HG02678 (cell line): ENCODE measurements around the gene OGFOD2.
"Not testable (repeated sequence)": the region's sequence is repeated elsewhere in the genome, so short reads cannot be mapped to it uniquely, and the experiment has no call there.

Experiments
- ATAC-seq: cut with Tn5 transposase; IDR thresholded peaks from one replicate; pipeline ENCODE4 v1.9.1; 2021; ENCODE audit warnings: mild to moderate bottlenecking, moderate library complexity; ENCODE audit not compliant: unreplicated experiment

The OGFOD2 gene

DNA sequence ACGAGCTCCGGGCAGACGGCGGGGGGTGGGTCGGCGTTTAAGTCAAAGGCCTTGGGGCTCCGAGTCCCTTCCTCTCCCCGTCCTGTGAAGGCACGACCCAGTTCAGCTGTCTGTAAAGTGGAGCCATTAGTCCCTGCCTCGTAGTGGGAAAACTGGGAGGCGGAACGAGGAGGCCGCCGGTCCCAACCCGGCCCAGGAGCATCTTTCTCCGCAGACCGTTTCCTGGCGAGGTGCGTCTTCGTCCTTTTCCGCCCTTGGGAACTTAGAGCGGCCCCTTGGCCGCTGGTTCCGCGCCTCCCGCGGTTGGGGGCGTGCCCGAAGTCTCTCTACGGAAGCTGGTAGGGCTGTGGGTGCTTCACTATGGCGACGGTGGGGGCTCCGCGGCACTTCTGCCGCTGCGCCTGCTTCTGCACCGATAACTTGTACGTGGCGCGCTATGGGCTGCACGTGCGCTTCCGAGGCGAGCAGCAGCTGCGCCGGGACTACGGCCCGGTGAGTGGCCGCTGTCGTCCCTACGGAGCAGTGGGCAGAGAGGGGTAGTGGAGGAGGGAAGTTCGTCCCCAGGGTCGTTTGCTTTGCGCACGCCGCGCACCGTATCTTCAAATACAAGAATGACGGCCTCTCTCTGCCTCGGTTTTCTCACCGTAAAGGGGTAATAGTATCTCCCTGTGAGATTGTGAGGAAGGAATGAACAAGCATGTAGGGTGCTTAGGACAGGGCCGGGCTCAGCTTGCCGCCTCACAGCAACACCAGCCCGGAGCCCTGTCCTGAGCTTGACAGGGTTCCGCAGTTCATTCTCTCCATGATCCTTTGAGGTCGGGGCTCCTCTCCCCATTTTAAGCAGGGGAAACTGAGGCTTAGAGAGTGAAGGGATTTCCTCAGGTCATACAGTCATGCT is at the start of gene OGFOD2:
TSS of gene OGFOD2 (plus strand) at position 353 of the 898 bp plus-strand sequence. CDS start at position 361, 8 bp downstream.
- peak; percentile 75 for ATAC-seq

DNA sequence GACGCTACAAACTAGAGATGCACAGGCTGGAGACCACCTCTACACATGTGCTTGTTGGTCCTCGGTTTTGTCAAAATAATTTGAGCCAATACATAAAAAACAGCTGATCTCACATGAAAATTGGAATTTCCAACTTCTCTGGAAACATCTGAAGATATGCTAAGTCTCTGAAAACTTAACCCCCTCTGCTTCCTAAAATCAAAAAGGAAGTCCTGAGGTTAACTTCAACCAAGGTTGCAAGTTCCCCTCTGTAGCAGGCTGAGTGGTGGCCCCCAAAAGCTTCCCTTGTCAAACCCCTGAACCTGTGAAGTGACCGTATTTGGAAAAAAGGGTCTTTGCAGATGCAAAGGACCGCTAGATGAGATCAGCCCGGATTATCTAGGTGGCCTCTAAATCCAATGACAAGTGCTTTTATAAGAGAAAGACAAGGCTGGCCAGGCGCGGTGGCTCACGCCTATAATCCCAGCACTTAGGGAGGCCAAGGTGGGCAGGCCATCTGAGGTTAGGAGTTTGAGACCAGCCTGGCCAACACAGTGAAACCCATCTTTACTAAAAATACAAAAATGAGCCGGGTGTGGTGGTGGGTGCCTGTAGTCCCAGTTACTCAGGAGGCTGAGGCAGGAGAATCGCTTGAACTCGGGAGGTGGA is 47.2 kb upstream of the OGFOD2 start:
- no peak for ATAC-seq

DNA sequence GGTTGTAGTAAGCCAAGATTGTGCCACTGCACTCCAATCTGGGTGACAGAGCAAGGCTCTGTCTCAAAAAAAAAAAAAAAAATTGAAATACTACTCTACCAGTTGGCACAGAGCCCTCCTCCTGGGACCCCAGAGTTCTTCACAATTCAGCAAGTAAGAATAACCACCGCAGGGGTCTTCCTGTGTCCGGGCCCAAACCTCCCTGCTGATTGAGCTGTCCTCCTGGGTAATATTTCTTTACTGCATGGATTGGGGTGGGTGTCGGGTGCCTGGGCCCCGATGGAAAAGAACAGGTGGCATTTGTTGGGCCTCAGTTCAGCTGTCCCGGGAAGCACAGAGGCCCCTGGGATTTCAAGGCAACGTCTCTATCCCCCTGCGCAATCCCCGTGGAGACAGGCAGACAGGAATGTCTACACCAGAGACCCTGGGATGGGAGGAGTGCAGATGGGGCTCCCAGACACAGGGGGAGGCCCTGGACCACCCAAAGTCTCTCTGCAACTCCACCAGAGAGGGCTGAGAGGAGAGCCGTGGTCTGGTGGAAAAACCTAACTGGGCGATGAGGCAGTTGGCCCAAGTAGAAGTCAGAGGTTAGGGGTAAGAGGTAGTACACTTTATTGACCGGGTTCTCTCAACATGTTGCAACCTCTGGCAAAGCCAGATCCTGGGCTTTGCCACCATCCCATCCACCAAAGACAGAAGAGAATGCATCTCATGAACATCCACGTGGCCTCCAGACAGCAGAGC is 46.5 kb upstream of the OGFOD2 start:
- no peak for ATAC-seq

DNA sequence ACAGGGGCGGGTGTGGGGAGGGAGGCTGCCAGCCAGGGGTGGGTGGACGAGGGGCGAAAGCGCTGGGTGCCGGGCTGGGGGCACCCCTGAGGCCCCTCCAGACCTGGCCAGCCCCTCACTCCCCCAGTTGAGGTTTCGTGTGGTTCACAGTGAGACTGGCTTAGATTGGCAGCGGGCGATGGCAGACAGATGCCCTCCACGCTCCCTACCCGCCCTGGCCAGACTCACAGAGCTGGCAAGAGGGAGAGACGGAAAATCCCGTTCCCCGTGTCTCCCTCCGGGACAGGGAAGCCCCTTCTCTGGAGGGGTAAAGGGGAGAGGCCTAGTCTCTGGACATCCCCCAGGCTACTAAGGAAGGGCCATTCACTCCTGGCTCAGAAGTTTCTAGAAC is 45.9 kb upstream of the OGFOD2 start:
- no peak for ATAC-seq

DNA sequence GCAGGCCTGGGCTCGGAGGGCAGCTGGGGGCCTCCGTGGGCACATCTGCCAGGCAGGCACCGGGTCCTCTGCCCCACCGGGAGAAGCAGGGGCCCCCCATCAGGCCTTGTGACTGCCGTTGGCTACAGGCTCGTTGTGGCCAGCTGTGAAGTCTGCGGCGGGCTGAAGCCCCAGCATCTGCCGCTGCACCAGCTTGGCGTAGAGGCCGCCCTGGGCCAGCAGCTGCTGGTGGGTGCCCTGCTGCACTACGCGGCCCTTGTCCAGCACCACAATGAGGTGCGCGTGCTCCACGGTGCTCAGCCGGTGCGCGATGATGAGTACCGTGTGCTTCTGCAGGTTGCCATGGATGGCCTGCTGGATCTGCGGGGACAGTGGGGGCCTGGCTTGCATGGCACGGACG is 45.2 kb upstream of the OGFOD2 start:
- no peak for ATAC-seq

DNA sequence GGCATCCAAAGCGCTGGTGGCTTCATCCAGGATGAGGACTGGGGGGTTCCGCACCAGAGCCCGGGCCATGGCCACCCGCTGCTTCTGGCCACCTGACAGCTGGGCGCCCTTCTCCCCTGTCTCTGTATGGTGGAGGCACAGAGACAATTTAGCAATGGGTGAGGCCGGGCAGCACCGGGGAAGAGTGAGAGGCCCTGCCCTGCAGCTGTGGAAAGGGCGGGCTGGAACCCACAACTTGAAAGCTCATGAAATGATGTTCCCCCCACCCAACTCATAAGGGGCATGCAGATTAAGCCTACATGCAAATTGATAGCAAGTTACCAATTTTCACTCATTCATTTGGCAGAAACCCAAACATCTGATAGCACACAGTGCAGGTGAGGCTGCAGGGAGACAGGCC is 42.8 kb upstream of the OGFOD2 start:
- no peak for ATAC-seq

DNA sequence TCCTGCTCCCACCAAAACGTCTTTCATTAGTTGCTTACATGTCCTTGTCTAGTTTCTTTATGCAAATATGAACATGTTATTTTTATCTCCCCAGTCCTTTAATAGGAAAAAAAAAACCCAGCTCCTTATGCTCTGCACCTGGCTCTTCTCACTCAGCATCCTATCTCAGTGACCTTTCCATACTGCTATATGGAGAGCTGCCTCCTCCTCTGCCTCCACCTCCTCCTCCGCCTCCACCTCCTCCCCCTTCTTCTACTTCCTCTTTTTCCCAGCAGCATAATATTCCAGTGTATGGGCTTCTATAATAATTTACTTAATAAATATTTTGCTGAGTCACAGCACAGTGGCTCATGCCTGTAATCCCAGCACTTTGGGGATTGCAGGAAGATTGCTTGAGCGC is 40.3 kb upstream of the OGFOD2 start:
- no peak for ATAC-seq

DNA sequence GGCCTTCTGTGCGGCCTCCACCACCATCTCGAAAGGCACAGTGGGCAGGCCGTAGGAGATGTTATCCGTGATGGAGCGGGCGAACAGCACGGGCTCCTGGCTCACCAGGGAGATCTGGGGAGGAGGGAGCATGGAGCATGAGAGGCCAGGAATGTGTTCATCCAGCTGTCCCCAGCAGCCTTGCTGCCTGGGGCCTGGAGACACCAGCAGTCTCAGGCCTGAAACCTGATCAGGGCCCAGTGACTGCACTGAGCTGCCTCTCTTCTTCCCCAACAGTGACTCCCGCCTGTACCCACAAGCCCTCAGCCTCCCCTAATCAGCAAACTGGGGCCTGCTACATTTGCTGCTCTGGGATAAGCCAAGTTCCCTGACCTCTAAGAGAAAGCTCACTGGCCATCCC is 39.7 kb upstream of the OGFOD2 start:
- no peak for ATAC-seq

DNA sequence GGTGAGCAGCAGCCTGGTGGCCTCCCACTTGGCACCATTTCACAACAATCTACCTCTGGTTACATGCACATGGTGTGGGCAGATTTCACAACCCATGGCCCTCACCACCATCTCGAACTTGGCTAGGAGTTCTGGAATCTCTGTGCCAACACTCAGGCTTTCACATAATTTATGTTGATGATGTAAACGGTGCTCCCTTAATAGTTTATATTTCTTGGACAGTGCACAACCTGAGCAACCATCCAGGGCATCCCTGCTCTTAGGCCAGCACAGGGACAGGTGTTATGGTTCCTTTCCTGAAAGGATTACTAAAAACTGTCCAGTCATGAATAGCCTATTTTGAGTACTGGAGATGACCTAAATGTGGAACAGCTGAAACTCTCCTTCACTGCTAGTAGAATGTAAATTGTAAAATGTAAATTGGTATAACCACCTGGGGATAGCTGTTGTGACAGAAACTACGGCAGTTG is 37.4 kb upstream of the OGFOD2 start:
- no peak for ATAC-seq

DNA sequence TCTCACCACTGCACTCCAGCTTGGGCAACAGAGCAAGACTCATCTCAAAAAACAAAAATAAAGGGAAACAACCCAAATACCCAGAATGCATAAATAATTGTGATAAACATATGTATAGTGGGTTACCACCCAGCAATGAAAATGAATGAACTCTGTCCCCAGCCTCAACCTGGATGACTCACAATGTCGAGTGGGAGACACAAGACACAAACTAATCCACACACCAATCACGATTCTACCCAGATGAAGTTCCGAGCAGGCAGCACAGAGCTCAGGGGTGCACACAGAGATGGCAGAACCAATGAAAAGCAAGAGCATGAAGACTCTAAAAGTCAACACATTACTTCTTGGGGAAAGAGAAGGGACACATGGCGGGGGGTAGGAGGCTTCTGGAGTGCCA is 35.9 kb upstream of the OGFOD2 start:
- no peak for ATAC-seq

DNA sequence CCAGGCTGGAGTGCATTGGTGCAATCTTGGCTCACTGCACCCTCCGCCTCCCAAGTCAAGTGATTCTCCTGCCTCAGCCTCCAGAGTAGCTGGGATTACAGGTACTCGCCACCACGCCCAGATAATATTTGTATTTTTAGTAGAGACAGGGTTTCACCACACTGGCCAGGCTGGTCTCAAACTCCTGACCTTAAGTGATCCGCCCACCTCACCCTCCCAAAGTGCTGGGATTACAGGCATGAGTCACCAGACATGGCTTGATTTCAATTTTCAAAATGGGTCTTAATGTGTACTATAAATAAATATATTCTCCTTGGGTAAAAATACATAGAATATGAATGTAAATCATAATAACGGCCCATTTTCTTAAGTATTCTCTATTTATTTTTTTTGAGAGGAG is 33.7 kb upstream of the OGFOD2 start:
- not testable (repeated sequence) for ATAC-seq

DNA sequence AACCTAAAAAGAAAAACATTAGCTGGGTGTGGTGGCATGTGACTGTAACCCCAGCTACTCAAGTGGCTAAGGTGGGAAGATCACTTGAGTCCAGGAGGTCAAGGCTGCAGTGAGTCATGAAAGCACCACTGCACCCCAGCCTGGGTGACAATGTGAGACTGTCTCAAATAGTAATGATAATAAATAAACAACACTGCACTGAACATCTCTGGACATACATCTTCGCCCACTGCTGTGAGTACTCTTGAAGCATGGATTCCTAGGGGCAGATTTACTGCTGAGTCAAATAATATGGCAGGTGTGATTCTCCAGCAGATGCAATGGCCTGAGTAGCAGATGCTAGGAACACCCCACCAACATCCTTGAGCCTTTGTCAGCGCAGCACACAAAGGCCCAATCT is 32.4 kb upstream of the OGFOD2 start:
- ATAC-seq, result no peak

DNA sequence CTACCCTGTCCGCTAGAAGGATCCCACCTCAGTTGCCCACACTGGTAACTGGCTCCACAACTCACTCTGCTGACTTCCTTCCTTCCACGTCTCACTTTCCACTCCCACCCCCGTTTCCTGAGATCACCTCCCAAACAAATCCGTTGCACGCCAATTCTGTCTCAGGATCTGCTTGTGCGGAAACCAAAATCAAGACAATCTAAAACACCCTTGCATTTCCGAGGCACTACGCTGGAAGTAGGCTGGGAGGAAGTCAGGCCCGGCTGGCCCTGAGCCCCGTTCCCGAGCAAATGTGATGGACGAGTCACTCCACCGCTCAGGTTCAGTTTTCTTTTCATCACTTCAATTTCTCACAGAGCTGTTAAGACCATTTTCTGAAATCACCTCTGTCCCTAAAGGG is 31.8 kb upstream of the OGFOD2 start:
- ATAC-seq, result no peak

DNA sequence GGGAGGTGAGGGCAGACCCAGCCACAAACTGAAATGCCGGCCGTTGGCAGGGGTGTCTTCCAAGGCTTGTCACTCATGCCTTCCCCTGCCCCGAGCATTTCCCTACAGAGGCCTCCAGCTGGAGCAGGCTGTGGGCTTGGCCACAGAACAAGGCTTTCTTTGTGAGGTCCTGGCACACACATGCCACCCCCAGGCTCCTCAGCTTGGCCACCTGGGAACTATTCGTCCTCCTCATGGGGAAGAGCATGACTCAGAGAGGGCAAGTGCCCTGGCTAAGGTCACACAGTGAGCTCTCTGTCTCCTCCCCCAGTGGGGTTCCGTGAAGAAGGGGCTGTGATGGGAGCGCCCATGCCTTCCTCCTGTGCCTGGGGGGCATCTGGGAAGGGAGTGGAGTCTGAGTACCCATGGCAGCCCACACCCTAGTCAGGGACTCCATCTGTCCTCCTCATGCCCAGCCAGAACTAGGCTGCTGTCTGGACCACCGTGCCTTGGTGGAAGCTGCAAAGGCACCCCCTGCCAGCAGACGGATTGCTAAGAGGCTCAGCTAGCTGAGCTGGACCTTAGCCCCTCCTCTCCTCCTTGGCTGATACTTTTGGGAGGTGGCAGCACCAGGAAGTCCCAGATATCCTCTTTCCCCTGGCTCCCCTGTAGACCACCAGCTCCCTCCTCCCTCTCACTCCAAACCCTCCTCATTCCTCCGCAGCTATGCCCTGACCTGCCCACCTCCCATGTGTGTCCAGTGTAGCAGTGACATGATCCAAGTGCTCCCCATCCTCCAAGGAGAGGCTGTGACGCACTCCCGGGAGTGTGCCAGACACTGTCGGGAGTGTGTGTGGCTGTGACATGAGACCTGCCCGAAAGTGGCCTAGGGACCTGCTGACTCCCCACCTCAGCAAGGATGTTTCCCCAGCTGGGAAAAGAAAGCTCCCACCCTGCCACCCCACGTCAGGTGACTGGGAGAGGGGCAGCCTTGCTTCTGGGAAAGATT is 30.1 kb upstream of the OGFOD2 start:
- no peak for ATAC-seq

DNA sequence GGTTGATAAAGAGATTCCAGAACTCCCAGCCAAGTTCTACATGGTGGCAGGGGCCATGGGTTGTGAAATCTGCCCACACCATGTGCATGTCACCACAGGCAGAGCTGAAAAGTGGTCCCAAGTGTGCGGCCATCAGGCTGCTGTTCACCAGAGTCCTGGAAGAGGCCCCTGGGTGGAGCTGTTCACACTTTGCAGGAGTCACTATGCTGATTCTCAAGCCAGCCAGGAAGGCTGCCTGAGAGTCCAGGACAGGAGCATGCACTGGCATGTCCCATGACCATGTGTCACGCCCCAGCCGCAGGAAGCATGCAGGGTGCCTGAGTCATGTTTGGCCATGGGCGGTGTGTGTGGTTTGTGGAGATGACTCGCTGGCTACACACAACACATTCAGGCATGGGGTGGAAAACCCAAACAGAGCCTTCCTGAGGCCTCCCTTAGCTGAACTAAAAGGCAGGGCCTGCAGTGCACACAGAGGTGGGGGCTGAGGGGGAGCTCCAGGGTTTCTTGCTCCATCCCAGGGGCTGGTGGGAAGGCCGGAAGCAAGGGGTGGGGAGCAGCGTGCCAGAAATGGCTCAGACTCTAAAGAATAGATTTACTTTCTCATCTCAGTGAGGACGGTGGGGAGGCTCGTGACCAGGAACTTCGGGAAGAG is 28.2 kb upstream of the OGFOD2 start:
- no peak for ATAC-seq

DNA sequence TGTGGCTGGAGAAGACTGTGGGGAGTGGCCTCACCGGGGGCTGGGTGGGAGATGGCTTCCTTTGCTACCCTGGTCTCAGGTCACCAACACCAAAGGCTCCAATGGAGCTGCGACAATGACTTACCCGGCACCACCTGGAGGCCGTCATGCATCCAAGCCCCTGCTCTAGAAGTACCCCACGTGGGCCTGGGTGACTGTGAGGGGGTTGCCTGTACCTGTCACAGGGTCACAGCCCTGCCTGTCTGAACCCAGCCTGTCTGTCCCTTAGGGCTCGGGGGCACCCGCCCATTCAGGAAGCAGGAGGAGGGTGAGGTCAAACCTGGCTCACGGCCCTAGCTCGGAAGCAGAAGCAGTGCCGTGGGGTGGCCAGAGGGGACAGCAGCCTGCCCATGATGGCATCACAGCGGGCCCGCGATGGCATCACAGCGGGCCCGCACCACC is 27.7 kb upstream of the OGFOD2 start:
- no peak for ATAC-seq

DNA sequence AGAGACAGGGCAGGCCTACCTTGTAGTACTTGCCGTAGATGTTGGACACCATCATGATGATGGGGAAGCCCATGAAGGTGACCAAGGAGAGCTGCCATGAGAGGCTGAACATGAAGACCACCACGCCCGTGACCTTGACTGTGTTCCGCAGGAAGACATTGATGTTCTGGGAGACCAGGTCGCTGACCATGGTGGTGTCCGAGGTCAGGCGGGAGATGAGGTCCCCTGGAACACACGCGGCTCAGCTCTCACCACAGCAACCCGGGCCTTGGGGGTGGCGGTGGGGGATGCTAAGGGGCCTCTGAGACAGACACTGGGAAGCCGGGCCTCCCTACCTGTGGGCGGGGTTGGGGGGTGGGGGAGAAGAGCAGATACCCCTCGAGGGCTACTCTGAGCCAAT is 26.4 kb upstream of the OGFOD2 start:
- ATAC-seq, result no peak

DNA sequence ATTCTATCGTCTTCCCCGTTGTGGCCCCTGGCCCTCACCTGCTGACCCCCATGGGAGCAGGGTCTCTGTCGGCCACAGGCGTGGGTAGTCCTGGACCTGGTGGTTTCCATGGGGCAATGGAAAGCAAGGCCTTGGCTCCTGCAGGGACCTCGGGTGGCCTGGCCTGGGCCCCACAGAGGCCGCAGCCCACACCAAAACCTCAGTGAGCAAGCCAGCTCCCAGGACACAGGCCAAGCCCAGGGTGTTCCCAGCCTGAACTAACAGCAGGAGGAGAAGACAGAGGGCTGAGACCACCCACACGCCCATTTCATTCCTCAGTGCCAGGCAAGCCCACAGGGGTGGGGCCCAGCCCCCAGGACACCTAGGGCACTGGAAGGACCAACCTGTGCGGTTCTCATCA is 25.6 kb upstream of the OGFOD2 start:
- no peak for ATAC-seq

DNA sequence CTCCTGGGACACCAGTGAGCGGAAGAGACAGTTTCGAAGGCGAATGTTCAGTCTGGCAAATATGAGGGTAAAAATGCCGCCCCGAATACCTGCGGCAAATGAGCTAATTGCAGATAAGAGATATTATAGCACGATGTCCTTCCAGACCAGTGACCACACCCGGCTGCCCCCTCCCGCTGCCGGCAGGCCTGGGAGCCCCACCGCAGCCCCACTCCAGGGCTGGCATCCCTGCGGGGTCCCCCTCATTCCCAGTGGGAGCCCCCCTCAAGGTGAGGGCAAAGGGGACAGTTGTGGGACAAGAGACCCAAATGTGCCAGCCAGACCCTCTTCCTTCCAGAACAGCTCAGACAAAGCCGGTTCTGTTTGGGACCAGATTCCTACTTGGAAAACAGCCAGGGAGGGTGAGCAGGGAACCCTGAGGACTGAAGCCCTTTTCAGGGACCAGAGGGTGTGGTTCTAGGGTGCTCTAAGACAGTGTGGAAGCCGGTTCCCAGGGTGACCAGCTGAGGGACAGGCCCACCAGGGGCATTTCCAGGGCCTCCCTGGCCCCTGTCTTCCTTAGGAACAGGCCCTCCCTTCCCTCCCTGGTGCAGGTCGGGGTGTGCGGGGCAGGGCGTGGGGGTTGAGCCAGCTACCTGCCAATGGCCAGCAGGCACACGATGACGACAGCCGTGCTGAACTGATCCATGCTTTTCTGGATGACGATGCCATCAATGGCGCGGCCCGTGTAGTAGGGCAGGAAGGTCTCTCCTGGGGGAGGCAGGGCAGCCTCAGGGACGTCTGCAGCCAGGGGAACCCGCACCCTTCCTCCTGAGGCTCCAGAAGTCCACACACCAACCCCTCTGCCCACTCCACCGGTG is 25.0 kb upstream of the OGFOD2 start:
- no peak for ATAC-seq
